ENCODE data around the gene MAP3K3.

The MAP3K3 gene

GRCh38 chr17:63653050-63653449, 30.8 kb downstream of the MAP3K3 start:
- DNase-seq: no peak

DNA sequence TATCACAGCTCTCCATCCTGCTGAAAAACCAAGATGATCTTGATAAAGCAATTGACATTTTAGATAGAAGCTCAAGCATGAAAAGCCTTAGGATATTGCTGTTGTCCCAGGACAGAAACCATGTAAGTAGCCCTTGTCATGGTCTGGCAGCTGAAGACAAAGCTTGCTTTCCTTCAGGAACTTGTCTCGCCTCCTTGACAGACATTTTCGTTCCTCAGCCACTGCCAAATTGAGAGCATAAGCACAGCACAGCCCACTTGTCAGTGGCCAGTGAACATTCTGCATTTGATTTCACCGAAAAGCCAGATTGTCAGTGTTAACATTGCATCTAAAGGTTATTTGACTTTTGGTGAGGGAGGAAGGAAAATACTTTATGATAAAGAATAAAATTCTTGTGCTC, 35.6 kb downstream of the MAP3K3 start:
- no peak for DNase-seq

GRCh38 chr17:63658366-63658765, 36.1 kb downstream of the MAP3K3 start:
- no peak for DNase-seq

DNA sequence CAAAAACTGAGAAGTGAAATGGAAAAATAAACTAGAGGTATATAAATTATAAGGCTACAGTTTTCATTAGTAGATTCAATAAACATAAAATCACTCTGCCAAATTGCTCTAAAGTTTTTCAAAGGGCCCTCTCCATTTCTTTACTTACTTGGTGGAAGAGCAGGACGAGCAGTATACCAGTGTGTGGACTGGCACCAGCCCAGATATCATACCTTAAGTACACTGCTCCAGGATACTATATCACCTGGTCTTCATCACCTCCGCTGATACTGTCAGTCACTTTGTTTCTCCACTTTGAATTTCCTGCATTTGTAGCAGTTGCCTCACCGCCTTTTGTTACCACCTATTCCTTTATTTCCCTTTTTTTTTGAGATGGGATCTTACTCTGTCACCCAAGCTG, 37.6 kb downstream of the MAP3K3 start:
- DNase-seq: no peak

- peak; percentile 100 for DNase-seq
Measured at GRCh38 chr17:63665527-63666214, 43.5 kb downstream of the MAP3K3 start.

DNA sequence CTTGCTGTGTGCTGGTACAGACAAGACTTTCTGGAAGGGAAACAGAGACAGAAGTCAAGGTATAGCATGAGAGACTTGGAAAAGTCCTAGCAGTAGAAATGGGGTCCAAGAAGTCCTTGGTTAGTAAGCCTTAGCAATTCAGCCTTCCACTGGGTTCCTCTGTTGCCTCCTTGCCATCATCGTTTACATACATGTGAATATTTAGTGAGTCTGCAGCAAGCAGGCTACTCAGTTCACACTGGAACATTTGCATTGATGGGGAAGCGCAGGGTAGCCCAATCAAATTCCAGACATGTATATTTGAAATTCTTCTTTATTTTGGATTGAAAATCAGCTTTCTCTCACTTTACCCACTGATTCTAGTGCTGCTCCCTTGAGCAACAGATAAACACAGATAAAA, 50.6 kb downstream of the MAP3K3 start:
- DNase-seq: no peak

GRCh38 chr17:63675231-63675606, 53.0 kb downstream of the MAP3K3 start:
- DNase-seq: no peak

GRCh38 chr17:63675607-63676546, 53.7 kb downstream of the MAP3K3 start:
- DNase-seq: peak in 1 of 2 experiments; percentile 21

DNA sequence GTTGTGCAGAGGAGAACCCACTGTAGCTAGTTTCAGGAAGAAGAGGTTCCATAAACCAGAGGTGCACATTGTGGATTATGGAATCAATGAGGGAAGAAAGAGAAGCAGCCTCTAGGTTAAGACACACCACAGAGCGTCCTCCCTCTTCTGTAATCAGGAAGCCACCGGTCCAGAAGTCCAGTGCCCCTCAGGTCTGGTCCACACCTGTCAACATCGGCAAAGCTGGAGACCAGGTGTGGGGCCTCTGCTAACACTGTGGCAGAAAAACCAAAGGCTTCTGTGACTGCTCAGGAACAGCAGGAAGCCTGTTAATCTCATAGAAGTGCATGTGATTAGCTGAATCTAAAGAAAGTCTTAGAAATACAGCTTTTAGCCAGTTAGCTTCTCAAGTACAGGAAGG, 54.4 kb downstream of the MAP3K3 start:
- DNase-seq: no peak

- DNase-seq: no peak
Measured at GRCh38 chr17:63679214-63679613, 57.0 kb downstream of the MAP3K3 start.

DNA sequence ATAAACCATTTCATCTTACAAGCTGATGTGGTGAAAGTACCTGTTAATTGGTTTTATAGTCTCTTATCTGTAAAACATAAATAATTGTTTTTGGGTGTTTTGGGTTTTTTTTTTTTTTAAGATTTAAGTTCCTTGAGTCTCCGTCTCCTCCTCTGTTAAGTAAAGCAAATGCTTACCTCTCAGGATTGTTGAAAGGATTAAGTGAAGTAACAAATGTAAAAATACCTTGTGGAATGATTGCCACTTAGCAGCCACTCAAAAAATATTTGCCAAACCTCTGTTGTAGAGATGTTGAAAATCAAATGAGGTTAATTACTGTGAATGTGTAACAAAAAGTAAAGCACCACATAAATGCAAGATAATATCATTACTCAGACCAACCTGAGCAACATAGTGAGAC, 58.5 kb downstream of the MAP3K3 start:
- DNase-seq: no peak

DNA sequence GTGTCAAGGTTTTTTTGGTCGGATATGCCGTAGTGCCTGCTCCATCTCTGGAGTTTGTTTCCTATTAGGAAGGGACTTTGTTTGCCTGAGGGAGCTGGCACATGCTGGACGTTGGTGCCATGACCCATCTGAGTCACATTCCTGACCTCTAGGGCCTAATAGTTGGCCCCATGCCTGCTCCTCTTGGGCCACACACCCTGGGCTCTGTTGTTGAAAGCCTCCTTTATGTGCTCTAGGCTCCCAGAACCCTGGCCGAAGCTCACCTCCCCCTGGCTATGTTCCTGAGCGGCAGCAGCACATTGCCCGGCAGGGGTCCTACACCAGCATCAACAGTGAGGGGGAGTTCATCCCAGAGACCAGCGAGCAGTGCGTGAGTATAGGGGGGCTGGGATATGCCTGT, 59.3 kb downstream of the MAP3K3 start:
- no peak for DNase-seq

GRCh38 chr17:63682441-63682840, 60.2 kb downstream of the MAP3K3 start:
- peak; percentile 54 for DNase-seq

- DNase-seq: no peak
Measured at GRCh38 chr17:63682981-63683380, 60.8 kb downstream of the MAP3K3 start.

GRCh38 chr17:63685041-63685440, 62.8 kb downstream of the MAP3K3 start:
- DNase-seq: no peak

- no peak for DNase-seq
Measured at GRCh38 chr17:63685578-63685977, 63.4 kb downstream of the MAP3K3 start.

DNA sequence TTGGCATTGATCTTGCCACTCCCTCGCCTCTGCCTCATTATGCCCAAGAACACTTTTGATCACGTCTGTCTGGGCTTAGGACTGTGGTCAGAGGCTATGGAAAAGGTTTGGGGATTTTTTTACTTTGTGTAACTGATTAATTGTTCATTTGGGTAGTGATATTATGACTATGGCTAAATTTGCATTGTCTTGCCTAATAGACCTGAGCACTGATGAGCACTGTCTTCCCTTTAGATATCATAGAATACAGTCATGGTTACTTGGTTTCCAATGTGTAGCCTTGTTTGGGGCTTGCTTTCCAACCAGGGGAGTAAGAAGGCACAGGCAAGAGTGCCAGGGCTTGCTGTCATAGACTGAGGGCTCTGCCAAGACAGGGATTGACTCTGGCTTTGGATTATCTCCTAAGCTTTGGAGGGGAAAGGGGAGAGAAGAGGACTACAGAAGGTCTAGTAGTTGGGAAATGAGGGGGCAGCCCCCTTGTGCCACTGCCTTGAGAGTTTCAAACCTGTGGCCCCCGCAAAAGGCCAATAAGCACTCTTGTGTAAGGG, 64.0 kb downstream of the MAP3K3 start:
- DNase-seq: no peak

DNA sequence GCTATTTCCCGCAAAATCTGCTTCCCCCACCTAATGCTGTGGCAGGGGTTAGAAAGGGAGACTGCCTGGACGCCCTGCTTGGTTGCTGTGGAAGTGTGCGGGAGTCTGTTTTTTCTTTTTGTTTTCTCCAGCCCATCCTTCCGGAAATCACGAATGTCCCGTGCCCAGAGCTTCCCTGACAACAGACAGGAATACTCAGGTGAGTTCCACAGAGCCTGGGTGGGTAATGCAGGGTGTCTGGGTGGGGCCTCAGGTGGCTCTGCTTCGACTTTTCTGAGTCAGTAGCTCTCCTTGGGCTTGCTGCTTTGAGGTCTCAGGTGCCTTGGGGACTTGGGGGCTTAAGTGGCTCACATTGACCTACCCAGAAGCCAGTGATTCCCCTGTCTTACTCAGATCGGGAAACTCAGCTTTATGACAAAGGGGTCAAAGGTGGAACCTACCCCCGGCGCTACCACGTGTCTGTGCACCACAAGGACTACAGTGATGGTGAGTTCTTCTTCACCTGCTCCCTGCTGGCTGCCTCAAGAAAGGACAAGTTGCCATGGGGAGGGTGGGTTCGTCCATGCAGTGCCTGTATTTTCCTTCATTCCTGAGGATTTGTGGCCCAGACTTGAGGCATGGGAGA, 66.3 kb downstream of the MAP3K3 start:
- DNase-seq: no peak

- no peak for DNase-seq
Measured at GRCh38 chr17:63689479-63689878, 67.3 kb downstream of the MAP3K3 start.

GRCh38 chr17:63692195-63692816, 70.1 kb downstream of the MAP3K3 start:
- no peak for DNase-seq

DNA sequence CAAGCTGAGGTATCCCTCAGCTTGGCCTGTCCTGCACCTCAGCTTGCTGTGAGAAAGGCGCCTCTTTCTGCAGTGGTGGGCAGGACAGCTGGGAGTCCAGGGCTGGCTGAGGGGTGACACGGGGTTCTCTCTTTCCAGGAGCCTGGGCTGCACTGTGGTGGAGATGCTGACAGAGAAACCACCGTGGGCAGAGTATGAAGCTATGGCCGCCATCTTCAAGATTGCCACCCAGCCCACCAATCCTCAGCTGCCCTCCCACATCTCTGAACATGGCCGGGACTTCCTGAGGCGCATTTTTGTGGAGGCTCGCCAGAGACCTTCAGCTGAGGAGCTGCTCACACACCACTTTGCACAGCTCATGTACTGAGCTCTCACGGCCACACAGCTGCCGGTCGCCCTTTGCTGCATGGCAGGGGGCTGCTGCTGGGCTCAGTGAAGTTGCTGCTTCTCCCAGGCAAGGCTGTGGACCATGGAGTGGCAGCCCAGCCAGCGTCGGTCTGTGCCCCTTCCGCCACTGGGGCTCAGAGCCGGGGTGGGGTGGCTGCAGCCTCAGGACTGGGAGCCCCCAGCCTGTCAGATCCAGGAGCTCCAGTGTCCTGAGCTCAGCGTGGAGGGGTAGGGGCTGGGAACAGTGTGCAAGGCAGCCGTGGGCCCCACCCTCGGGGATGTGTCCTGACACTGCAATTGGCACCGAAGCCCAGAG, 71.3 kb downstream of the MAP3K3 start:
- no peak for DNase-seq

DNA sequence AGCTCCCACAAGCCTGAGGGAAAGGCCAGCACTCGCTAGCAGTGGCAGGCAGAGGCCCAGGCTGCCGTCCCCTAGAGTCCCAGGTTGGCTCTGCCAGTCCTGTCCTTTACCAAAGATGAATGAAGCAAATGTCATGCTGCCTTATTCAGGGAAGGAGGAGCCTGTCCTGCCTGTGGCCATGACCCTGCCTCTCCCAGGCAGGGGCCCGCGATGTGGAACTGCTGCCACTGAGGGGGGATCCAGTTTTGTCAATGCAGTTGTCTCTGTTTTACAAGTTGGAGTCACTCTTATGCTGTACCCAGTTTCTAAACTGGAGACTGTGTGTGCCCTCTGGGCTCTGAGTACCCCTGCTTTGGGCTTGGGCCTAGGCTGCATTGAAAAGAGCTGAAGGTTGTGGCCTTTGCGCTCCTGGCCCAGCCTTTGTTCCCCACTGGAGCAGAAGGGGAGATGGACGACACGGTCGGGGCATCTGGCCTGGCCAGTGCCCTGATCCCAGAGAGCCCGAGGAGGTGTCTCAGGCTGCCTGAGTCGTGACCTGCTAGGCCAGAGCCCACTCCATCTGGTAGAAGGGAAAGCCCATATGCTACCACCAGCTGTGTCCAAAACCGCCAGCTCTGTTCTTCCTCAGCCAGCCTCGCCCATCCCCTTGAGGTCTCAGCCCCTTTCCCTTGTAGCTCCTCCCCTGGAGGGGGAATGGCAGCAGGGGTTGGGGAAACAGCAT, 72.2 kb downstream of the MAP3K3 start:
- no peak for DNase-seq
